ENCODE data around the gene EPYC. TPM values are rescaled to one million over a fixed set of nuclear protein-coding genes. Genes with fewer than 3 reads are reported as not detected.

EPYC gene
- total RNA-seq, 2 donors from 2014 or later, result not detected

Other genes starting within 250 kb of the EPYC start
- gene CCER1, start 49.8 kb downstream of the EPYC start, total RNA-seq, result not detected
- not detected for gene KERA, start 53.1 kb upstream of the EPYC start, total RNA-seq
- gene LUM, start 106.5 kb upstream of the EPYC start, total RNA-seq, result not detected
- gene DCN, start 177.8 kb upstream of the EPYC start, total RNA-seq, result not detected